ENCODE data around the gene RHEB.

Gene RHEB

DNA sequence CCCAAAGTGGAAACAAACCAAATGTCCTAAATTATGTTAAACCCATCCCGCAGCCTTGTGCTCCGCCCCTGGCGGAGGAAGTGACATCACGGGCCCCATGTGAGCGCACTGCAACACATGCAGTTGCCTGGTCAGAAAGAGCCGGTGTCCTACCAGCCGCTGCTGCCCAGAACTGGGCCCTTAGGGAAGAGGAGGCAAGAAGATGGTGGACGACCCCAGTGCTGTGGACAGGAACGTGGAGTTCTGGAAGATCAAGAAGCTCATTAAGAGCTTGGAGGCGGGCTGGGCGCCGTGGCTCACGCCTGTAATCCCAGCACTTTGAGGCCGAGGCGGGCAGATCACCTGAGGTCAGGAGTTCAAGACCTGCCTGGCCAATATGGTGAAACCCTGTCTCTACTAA, 18.0 kb downstream of the RHEB start:
- no peak for DNase-seq

GRCh38 chr7:151498495-151498894, 21.2 kb downstream of the RHEB start:
- DNase-seq, result no peak

GRCh38 chr7:151497306-151497871, 22.3 kb downstream of the RHEB start:
- DNase-seq, result no peak

DNA sequence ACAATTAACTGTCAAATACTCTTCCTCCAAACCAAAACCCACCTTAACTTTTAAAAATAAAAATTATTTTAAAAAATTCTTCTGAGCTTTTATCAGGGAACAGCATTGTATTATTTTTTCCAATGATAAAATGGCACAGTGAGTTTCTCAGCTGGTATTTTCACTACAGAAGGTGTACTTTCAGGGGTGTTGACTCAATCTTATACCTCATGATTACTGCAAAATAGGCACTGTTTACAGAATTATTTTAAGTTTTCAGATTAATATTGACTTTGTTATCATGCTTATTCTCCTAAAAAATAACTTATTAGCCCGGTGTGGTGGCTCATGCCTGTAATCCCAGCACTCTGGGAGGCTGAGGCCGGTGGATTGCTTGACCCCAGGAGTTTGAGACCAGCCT, 24.3 kb downstream of the RHEB start:
- DNase-seq, result no peak

DNA sequence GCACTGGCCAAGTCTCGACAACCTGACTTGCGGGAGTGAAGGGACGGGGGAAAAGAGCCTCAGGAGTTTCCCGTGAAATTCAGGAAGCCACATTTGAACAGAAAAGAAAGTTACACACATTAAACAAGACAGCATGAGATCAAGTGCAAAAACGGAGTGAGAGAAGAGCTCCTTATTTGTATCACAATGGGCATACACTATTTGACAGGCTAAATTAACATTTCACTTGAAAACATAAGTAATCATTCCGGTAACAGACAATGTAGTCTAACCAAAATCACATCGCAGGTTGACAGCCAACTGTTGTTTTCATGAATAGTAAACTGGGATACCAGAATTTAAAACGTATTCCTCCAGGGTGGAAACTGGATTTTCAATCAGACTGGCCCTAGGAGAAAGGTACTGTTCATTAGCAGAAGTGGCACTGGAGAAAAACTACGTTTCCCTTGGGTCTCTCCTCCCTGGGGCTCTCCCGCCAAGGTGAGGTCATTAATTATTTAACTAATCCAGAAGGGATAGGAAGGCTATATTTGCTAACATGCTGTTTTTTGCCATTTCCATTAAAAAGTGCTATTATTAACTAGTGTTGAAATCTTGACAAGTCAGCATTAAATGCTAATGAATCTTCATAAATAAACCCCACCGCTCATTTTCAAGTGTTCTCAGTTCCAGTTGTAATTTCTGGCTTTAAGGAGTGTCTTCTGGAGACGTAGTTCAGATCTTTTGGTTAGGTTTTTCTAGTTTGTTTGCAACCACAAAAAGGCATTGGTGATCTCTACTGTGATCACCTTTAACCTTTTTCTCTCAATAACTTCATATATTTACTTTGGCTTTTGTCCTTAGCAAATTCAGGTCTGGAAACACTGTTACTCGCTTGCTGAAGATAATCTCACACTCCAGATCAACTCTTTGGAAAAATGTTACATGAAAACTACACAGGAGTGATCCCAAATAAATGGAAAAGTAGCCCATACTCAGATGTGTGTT, 25.1 kb downstream of the RHEB start:
- DNase-seq, result no peak

GRCh38 chr7:151493083-151493482, 26.6 kb downstream of the RHEB start:
- DNase-seq, result no peak

DNA sequence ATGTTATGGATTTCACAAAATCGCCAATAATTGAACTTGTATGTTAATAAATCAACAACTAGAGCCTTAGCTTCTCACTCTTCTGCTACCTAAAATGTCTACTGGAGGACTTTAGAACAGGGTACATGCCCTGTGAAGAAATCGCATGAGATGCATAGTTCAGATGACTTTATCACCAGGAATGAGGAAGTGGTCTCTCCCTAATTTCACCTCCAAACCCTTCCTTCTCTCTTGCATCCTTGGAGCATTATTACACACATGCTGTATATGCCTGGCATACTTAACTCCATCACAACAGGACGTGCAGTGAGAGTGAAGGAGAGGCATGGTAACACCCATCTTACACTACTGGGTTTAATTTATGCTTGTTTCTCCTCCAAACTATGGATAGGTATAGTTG, 27.8 kb downstream of the RHEB start:
- no peak for DNase-seq

DNA sequence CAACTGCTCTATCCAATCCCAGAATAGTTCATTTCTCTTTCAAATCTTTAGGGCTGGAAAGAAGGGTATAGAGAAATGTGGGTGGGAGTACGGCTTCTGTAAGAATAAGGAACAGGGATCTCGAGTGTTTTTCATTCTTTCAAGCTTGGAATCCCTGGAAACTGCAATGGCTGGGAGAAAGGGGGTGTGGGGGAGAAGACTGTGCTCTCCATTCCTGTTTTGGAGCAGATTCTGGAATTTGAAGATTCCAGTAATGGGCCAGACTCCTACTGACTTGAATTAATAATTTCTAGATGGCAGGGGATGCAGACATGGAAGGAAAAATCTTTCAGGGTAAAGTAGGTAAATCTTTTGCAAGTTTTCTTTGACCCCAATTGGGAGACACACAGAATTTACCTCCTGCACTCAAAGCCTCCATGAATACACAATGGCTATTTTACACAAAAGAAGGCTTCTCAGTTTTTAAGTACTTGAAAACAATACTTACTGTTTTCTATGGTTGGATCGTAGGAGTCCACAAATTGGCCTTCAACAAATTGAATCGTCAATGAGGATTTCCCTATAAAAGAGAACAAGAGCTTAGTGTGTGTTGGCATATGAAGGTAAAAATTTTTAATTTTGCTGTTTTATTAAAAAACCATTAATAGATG, 29.1 kb downstream of the RHEB start:
- no peak for DNase-seq

GRCh38 chr7:151489498-151489897, 30.2 kb downstream of the RHEB start:
- no peak for DNase-seq

- no peak for DNase-seq
These were observed 31.6 kb downstream of the RHEB start for GRCh38 chr7:151488096-151488495.

- DNase-seq, result no peak
These were observed 32.5 kb downstream of the RHEB start for GRCh38 chr7:151487228-151487627.

DNA sequence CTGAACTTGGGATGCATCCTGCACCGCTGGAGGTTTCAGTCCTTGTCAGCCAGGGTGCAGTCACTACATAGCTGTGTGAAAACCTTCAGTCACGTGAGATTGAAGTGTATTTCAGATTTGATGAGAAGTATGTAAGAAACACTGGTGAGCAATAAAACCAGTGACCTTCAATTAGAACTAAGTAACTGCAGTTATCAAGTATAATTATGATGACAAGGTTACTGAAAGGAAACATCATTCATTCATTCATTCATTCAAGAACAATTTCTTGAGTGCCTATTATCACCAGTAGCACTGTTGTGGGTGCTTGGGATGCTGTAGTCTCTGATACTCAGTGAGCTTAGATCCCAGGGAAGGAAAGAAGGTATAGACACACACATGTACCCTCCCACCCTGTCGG, 33.6 kb downstream of the RHEB start:
- DNase-seq, result no peak

- no peak for DNase-seq
These were observed 34.6 kb downstream of the RHEB start for GRCh38 chr7:151484971-151485707.

- no peak for DNase-seq
These were observed 36.0 kb downstream of the RHEB start for GRCh38 chr7:151483711-151483983.

- no peak for DNase-seq
These were observed 36.6 kb downstream of the RHEB start for GRCh38 chr7:151482883-151483710.

DNA sequence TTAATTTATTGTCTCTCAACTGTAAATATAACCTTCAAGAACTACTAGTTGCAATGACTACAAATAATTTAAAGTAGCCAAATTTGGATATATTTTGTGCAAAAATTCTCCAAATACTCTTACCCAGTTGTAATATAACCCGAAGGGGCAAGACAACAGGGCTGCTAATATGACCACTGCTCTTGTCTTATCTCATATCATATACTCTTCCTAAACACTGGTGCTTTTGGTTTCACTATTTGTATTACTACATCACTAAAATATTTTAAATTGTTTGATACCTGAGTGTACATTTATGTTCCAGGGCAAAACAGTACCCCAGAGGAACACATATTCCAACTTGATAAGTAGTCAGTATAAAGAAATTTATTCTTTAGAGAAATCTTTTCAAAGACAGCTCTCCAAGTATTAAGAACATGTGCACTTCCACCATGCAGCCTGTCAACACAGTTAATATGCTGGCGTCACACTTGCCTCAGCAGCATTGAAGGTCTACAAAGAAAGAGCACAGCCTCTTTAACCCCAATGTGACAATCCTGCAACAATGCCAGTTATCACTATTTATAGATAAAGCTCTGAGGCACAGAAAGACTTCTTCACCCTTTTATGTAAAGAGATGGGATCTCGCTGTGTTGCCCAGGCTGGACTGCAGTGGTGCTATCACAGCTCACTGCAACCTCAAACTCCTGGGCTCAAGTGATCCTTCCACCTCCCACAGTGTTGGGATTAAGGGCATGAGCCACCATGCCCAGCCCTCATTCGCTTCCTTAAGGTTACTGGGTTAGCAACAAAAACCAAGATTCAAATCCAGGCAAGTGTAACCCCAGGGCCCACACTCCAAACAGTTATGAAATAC, 37.8 kb downstream of the RHEB start:
- DNase-seq, result no peak

GRCh38 chr7:151477867-151478266, 41.8 kb downstream of the RHEB start:
- no peak for DNase-seq

GRCh38 chr7:151472644-151473380, 46.9 kb downstream of the RHEB start:
- no peak for DNase-seq

- no peak for DNase-seq
These were observed 49.0 kb downstream of the RHEB start for GRCh38 chr7:151470711-151471110.

DNA sequence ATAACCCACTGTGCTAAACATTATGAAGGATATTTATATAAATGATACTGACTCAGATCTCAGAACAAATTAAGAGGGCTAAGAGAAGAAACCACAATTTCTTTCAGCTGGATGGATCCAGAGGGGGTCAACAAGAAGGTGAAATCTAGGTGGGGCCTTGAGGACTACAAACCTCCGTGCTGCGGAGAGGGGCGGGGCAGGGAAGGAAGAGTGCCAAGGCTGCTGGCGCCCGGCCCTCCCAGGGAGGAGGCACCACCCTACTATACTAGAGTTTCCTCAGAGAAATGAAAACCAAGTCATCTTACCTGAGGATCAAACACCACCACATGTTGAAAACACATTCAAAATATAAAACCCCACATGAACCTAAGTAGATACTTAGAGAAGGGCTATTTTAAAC, 50.4 kb downstream of the RHEB start:
- DNase-seq, result no peak
